ENCODE results near the gene HRH1. TPM values are rescaled to one million over a fixed set of nuclear protein-coding genes. Genes with fewer than 3 reads are reported as not detected.

Gene HRH1
- total and polyA plus RNA-seq, 10 of the 15 experiments (the other 5 are each of a cell fraction or from before 2014, with no cell fraction given): not detected

DNA sequence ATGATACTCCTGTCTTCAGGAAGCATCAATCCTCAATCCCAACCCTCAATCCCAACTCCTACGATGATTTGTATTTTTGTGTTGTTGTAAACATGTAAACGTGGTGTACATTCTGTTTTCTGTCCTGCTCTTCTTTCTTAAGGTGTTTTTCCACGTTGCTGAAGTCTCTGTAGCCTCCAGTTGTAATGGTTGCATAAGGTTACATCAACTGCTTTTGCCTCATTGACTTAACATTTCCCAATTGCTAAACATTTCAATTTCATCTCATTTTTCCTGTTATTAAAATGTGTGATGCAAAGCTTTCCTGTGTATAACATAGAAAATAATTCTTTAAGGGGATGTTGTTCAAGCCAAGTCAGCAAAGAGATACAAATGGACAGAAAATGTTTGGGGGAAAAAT is 33.4 kb downstream of the HRH1 start:
- 0% methylated on average over 3 of the region's 3 CpGs for WGBS (ENCODE audit: insufficient coverage, insufficient replicate concordance, low lambda C conversion rate, missing lambda C conversion rate)
- TF ChIP-seq SIX5 (IDR thresholded peaks at IDR 0.05; ENCODE audit: low read depth, low read length, severe bottlenecking) (no peak), MEF2B (IDR thresholded peaks at IDR 0.05; ENCODE audit: partially characterized antibody, poor library complexity, severe bottlenecking) (no peak), EED (IDR thresholded peaks at IDR 0.05; ENCODE audit: low read depth) (no peak), CREM (IDR thresholded peaks at IDR 0.05; ENCODE audit: low read depth) (no peak), ZNF24 (IDR thresholded peaks at IDR 0.05) (no peak)
- TF ChIP-seq, protein P1, sequence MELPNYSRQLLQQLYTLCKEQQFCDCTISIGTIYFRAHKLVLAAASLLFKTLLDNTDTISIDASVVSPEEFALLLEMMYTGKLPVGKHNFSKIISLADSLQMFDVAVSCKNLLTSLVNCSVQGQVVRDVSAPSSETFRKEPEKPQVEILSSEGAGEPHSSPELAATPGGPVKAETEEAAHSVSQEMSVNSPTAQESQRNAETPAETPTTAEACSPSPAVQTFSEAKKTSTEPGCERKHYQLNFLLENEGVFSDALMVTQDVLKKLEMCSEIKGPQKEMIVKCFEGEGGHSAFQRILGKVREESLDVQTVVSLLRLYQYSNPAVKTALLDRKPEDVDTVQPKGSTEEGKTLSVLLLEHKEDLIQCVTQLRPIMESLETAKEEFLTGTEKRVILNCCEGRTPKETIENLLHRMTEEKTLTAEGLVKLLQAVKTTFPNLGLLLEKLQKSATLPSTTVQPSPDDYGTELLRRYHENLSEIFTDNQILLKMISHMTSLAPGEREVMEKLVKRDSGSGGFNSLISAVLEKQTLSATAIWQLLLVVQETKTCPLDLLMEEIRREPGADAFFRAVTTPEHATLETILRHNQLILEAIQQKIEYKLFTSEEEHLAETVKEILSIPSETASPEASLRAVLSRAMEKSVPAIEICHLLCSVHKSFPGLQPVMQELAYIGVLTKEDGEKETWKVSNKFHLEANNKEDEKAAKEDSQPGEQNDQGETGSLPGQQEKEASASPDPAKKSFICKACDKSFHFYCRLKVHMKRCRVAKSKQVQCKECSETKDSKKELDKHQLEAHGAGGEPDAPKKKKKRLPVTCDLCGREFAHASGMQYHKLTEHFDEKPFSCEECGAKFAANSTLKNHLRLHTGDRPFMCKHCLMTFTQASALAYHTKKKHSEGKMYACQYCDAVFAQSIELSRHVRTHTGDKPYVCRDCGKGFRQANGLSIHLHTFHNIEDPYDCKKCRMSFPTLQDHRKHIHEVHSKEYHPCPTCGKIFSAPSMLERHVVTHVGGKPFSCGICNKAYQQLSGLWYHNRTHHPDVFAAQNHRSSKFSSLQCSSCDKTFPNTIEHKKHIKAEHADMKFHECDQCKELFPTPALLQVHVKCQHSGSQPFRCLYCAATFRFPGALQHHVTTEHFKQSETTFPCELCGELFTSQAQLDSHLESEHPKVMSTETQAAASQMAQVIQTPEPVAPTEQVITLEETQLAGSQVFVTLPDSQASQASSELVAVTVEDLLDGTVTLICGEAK (IDR thresholded peaks at IDR 0.05; ENCODE audit: borderline replicate concordance): no peak
- TF ChIP-seq, protein P2, sequence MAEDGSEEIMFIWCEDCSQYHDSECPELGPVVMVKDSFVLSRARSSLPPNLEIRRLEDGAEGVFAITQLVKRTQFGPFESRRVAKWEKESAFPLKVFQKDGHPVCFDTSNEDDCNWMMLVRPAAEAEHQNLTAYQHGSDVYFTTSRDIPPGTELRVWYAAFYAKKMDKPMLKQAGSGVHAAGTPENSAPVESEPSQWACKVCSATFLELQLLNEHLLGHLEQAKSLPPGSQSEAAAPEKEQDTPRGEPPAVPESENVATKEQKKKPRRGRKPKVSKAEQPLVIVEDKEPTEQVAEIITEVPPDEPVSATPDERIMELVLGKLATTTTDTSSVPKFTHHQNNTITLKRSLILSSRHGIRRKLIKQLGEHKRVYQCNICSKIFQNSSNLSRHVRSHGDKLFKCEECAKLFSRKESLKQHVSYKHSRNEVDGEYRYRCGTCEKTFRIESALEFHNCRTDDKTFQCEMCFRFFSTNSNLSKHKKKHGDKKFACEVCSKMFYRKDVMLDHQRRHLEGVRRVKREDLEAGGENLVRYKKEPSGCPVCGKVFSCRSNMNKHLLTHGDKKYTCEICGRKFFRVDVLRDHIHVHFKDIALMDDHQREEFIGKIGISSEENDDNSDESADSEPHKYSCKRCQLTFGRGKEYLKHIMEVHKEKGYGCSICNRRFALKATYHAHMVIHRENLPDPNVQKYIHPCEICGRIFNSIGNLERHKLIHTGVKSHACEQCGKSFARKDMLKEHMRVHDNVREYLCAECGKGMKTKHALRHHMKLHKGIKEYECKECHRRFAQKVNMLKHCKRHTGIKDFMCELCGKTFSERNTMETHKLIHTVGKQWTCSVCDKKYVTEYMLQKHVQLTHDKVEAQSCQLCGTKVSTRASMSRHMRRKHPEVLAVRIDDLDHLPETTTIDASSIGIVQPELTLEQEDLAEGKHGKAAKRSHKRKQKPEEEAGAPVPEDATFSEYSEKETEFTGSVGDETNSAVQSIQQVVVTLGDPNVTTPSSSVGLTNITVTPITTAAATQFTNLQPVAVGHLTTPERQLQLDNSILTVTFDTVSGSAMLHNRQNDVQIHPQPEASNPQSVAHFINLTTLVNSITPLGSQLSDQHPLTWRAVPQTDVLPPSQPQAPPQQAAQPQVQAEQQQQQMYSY (CRISPR knock-in tag; IDR thresholded peaks at IDR 0.05): no peak

More for the DNA sequence above, 33.4 kb downstream of the HRH1 start:
- CTCF ChIA-PET: no interaction called here
- Histone ChIP-seq H3K9me3 (replicated peaks; ENCODE audit: control insufficient read depth, insufficient read depth, low read length) (no peaks in the 10 kb centered on the region), H3K27ac (ENCODE audit: control insufficient read depth, insufficient read depth) (no peak overlapping the region), H3K4me1 (ENCODE audit: control insufficient read depth, insufficient read depth, low read length) (no peaks in the 10 kb centered on the region), H2AFZ (ENCODE audit: control insufficient read depth, low read depth, low read length) (no peak overlapping the region), H3K36me3 (ENCODE audit: control insufficient read depth in 2 of 2, insufficient read depth in 2 of 2, low read length in 1 of 2) (no peaks in the 10 kb centered on the region), H3K79me2 (ENCODE audit: control insufficient read depth, insufficient read depth, low read length) (no peaks in the 10 kb centered on the region), H3K4me3 (no peak overlapping the region), H3K9ac (ENCODE audit: control insufficient read depth, insufficient read depth, low read length) (no peak overlapping the region), H3K4me2 (ENCODE audit: control insufficient read depth, insufficient read depth) (no peak overlapping the region), H3K27me3 (replicated peaks in 1 of 2; ENCODE audit: control insufficient read depth in 2 of 2, insufficient read depth in 2 of 2, low read length in 1 of 2) (no peaks in the 10 kb centered on the region; a peak in 1 of 4 replicates), H4K20me1 (ENCODE audit: control insufficient read depth, insufficient read depth) (no peaks in the 10 kb centered on the region; the same call in 1 of the 2 replicates)
- SMC1A ChIA-PET (ENCODE audit: uncharacterized antibody, unreplicated experiment): no interaction called here
- DNase-seq (ENCODE audit: low read depth, low spot score): no peak
- no peak for ATAC-seq
- intact Hi-C loops (cut with micrococcal nuclease; ENCODE audit: unreplicated experiment) (no loop called here), in situ Hi-C loops (cut with MboI) (no loop called here)
- no peak for FAIRE-seq
- POLR2A ChIA-PET: no interaction called here
- RAD21 ChIA-PET (ENCODE audit: unreplicated experiment): no interaction called here
- no TSS peak for BruUV-seq (replicated peaks)
